Stomach (tissue), 4 donors: ENCODE measurements around the gene SOX8.

Experiments used
- CTCF ChIP-seq, 7 experiments: fragments of 450-650 bp in 4 of 7; fragments of 200-600 bp in 3 of 7; sonication (generic) in 3 of 7; IDR thresholded peaks; one replicate each; pipeline ENCODE4 v1.5.1; 2016 to 2019; ENCODE audit warnings: antibody characterized with exemption in 7 of 7, control low read depth in 2 of 7, mild to moderate bottlenecking in 1 of 7
- EP300 ChIP-seq: sonication (generic); formaldehyde crosslinking; IDR thresholded peaks from one replicate; pipeline ENCODE4 v1.6.1; 2017; ENCODE audit warnings: antibody characterized with exemption
- POLR2A ChIP-seq, 4 donors: fragments of 450-650 bp; IDR thresholded peaks; one replicate each; pipeline ENCODE4 v1.6.1; 2016; ENCODE audit warnings: antibody characterized with exemption in 4 of 4, control low read depth in 2 of 4, mild to moderate bottlenecking in 1 of 4, moderate library complexity in 1 of 4
- POLR2AphosphoS5 ChIP-seq, 3 donors: sonication (generic); formaldehyde crosslinking; IDR thresholded peaks; one replicate each; pipeline ENCODE4 v1.6.1; 2016; ENCODE audit warnings: antibody characterized with exemption in 3 of 3

GRCh38 chr16:999677-1000076 is 18.1 kb downstream of the SOX8 start:
- TF ChIP-seq POLR2AphosphoS5 (IDR thresholded peaks at IDR 0.05) (no peak), CTCF (IDR thresholded peaks at IDR 0.05) (no peak), EP300 (no peak), POLR2A (IDR thresholded peaks at IDR 0.05) (no peak)
